DMS53 treated with DMSO at 0.1 percent for 48 hours (cell line): ENCODE measurements around the gene XPOT.

Experiments
- DNase-seq: peaks from one replicate; lab custom pipeline; 2025; ENCODE audit not compliant: unreplicated experiment; lab: John Stamatoyannopoulos, UW

XPOT gene

DNA sequence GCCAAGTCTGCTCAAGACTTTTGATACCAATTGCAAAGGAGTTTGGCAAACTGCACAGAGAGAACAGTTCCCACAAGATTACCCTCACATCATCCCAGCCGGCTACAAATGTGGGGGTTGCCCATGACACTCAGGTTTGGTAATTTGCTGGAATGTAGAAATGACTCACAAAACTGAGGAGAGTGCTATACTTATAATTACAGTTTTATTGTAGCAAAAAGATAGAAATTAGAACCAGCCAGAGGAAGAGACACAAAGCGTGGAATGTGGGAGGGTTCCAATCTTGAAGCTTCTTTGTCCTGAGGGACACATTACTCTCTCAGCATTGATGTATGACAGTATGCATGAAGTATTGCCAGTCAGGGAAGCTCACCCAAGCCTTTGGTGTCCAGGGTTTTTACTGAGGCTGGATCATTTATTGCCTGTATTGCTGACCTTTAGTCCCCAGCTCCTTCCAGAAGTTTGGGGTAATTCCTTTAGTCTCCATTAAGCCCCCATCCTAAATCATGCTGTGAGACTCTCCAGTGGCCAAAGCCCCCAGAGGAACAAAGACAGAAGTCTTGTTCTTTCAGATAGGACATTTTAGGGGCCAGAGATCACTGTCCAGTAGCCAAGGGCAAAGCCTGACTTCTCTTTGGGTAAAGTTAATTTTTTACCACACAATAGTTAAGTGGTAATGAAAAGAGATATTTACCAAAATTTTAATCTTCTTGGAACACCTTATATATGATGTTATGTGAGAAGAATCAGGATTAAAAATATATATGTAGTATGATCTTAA lies 57.6 kb downstream of the XPOT start:
- DNase-seq: no peak

DNA sequence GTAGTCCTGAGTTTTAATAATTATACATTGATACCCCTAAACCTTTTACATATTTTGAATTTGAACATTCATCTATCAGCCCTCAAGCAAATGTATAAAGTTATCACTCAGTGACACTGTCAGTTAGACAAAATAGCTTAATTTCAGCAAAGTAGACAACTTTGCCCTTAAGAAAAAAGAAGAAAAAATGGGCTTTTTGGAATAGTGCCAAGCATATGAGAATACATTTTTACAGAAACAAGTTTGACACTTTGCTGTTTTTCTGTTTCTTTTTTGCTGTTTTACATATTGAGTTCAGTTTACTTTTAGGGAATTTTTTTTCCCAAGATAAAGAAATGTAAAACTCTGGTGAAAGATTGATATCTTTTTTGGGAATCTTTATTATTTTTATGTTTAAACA lies 62.0 kb downstream of the XPOT start:
- DNase-seq: no peak

DNA sequence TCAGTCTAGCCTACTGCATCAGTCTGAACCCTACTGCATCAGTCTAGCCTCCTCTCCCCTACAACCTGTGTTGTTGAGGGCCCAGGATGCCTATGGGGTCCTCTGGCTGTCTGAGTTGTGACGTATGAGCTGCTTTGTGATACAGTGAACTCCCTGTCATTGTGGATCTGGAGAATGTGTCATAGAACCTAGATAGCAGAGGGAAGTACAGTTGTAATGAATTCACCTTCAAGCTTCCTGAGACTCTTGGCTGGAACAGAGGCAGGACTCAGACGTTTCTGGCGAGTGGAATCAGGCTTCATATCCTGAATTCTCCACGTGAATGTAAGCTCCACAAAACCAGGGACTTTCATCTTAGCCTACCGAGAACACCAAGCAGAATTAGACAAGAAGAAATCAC lies 64.8 kb downstream of the XPOT start:
- DNase-seq: no peak

DNA sequence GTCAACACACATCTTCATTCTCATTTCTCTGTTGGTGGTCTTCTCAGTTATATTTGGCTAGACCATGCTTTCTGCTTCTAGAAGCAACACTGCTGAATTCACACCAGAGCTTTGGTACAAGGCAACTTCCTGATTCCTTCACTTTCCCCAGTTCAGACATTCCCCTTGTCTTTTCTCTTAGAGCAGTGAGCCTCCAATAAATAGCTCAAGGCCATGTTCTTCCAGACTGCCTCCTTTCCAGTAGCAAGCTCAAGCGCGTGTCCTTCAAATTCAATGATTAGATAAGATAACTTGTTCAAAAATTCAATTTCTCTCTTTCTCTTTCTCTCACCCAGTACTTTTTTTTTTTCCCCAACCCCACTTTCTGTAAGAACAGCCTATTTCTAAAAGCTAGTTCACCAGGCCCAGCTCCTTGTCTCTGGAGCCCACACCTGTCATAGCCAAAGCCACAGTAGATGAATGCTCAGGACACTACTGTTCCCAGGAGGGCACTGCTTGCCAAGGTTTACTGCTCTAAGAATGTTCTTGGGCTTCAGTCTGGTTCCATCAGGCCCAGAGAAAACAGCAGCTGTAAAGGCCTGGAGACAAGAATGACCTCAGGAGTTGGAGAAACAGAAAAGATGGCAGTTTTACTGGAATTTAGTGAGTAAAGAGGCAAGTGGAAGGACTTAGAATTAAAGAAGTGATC lies 65.4 kb downstream of the XPOT start:
- DNase-seq: no peak

DNA sequence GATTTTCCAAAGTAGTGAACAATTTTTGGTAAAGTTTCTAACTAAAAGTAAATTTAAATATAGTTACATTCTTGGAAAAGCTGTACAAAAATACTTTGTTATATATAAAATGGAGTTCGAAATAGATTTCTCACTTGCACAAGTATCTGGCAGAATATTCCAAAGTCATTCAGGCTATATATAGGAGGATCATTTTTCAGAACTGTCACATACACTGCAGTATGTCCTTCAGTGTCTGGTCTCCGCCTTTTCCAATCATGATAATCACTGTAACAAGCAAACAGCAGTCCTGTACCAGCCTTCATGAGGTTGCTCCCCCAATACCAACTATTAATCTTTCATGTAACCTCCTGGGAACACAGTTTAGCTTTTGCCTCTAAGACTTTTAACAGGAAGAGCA lies 66.3 kb downstream of the XPOT start:
- DNase-seq: no peak

DNA sequence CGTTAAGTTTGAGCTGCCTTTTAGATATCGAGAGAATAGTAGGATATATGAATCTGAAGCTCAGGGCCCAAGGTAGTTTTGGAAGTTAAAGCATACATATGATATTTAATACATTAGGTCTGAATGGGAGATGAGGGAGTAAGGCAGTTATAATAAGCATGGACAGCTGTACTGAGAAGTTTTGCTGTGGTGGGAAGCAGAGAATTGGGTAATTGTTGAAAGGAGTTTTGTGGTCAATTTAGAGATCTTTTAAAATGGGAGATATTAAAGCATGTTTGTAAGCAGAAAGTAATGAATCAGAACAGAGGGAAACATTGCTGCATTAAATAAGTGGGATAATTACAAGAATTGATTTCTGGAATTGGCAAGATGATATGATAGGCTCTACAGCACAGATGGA lies 69.0 kb downstream of the XPOT start:
- no peak for DNase-seq

DNA sequence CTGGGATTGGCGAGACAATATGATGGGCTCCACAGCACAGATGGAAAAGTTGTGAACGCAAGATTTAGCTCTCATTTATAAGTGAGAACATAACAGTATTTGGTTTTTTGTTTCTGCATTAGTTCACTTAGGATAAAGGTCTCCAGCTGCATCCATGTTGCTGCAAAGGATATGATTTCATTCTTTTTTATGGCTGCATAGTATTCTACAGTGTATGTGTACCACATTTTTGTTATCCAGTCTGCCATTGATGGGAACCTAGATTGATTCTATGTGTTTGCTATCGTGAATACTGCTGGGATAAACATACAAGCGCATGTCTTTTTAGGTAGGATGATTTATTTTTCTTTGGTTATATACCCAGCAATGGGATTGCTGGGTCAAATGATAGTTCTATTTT lies 71.3 kb downstream of the XPOT start:
- DNase-seq: no peak

DNA sequence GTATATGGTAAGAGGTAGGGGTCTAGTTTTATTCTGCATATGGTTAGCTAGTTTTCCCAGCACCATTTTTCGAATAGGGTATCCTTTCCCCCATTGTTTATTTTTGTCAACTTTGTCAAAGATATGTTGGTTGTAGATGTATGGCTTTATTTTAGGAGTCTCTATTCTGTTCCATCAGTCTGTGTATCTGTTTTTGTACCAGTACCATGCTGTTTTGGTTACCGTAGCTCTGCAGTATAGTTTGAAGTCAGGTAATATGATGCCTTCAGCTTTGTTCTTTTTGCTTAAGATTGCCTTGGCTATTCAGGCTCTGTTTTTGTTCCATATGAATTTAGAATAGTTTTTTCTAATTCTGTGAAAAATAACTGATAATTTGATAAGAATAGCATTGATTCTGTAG lies 72.7 kb downstream of the XPOT start:
- DNase-seq: no peak

DNA sequence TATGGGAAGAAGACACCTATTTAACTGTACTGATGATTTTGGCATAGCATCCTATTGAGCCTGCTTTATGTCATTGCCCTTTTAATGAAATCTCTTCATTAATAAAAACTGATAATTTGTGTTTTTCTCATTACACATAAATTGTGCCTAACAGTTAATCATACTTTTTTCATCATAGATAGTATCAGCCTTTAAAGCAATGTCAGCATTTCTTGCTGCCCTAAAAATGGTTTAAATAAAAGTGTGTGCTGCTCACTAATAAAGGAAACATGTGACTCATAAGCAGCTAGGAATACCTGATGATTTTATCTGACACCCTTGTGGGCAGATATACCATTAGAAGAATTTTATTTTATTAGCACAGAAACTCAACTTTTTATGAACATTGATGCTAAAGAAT lies 74.5 kb downstream of the XPOT start:
- DNase-seq: no peak

DNA sequence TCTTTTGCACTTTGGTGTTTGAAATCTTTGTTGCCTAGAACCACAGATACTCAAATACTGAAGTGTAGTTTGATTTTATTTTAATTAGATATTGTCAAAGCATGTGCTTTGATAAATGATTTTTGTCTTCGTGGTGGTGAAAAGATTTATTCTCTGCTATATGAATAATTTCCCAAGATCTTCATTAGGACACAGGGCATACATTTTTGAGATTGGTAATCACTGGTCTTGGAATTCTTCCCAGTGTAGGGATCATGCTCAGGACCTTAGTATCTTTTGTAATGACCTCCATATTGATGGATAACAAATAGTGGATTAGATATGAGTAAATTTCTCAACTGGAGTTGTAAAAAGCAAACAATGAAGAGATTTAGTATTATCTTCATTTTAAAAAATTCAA lies 76.0 kb downstream of the XPOT start:
- DNase-seq: no peak

DNA sequence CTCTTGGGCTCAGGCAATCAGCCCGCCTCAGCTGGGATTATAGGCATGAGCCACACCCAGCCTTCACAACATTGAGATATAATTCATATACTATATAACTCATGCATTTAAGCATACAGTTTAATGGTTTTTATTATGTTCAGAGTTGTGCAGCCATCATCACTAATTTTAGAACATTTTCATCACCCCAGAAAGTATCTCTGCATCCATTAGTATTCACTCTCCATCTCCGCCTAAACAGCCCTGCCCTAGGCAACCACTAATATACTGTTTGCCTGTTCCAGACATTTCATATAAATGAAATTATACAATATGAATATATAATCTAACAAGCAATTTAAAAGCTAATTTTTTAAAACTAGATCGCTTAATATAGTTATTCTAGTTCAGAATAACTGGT lies 82.5 kb downstream of the XPOT start:
- DNase-seq: no peak

DNA sequence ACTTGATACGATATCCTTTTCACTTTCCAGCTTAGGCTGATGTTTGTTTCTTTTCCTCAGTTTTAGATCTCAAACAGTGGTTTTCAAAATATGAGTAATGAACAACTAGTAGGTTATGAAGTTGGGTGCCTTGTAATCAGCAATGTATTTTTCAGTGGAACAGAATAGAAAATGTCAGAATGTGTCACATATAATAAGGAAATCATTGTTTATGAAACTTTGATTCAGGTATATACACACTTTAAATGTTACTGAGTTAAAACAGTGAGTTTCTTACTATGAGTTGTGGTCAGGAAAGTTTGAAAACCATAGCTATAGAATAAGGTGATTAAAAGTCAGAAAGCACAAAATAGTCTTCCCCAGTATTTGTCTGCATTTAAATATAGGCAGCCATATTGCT lies 87.5 kb downstream of the XPOT start:
- DNase-seq: no peak

DNA sequence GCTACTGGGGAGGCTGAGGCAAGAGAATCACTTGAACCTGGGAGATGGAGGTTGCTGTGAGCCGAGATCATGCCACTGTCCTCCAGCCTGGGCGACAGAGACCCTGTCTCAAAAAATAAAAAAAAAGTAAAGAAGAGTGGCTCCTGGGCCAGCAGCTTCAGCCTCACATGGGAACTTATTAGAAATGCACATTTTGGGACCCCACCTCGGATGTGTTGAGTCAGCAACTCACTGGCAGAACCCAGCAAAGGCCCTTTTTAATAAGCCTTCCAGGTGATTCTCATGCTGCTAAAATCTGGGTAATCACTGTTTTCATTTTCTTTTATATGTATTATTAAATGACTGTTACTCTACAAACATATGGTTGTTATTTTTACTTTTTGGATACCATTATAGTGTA lies 89.3 kb downstream of the XPOT start:
- DNase-seq: no peak

DNA sequence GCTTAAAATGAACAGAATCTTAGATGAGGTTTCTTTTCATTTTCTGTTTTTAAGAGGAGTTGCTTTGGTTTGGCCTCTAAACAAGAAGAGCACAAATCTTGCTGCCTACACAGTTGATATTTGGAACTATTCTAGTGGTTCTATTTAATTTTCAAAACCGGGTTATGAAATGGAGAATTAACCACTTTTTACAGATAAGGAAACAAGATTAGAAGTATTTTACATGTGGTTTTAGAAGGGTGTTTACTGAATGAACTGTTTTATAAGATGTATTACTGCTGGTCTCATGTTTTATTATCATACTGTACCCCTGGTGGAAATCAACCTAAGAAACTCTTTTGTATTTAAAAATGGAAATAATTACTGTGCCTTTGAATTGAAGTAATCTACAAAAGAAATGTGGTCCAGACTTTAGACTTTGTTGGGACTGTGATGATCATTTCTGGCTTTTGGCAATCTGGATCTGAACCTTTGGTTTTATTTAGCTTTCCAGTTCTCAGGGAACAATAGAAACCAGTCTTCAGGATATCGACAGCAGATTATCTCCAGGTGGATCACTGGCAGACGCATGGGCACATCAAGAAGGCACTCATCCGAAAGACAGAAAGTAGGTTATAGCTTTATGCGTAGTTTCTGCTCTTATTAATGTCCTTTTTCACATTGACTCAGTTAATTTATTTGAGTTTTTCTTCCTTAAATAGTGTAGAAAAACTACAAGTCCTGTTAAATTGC lies 91.0 kb downstream of the XPOT start:
- DNase-seq: no peak

DNA sequence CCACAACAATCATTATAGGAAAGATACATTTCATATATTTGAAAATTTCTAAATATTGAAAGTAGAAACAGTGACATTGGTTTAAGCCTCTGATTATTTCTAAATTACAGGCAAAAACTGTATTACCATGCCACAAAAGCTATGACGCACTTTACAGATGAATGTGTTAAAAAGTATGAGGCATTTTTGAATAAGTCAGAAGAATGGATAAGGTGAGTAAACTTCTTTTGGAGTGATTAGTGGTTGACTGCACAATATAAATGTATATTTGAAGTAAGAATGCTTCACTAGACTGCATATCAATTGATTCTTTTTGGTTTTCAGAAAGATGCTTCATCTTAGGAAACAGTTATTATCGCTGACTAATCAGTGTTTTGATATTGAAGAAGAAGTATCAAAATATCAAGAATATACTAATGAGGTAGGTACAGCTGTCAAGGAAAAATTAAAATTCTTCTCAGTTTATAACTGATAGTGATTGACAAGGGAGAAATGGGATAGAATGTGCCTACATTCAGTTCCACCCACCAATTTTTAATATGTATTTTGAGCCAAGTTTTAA lies 92.7 kb downstream of the XPOT start:
- no peak for DNase-seq

DNA sequence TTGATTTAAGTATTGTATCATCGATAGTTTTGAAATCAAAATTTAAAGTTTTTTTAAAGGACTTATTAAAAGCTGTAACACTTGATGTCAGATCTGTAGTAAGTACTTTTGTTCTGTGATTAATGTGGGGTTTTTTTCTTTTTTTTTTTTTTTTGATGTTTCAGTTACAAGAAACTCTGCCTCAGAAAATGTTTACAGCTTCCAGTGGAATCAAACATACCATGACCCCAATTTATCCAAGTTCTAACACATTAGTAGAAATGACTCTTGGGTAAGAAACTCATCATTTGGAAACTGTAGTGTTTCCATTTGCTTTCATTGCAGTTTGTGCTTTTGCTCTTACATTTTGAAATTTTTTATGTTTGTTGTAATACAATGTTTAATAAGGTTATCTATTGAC lies 93.3 kb downstream of the XPOT start:
- no peak for DNase-seq

DNA sequence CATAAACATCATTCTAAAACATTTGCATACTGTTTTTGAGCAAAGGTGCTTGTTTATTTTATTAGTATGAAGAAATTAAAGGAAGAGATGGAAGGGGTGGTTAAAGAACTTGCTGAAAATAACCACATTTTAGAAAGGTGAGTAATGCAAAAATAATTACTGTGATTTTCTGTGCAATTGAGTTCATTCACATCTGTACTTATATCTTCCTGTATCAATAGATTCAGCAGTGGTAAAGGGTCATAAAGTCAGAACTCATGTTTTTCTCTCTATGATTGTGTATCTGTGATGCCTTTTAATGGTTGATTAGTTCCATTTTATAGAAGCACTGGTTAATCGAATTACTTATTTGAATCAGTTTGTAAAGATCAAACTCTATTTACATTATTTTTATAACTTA lies 93.7 kb downstream of the XPOT start:
- DNase-seq: no peak

DNA sequence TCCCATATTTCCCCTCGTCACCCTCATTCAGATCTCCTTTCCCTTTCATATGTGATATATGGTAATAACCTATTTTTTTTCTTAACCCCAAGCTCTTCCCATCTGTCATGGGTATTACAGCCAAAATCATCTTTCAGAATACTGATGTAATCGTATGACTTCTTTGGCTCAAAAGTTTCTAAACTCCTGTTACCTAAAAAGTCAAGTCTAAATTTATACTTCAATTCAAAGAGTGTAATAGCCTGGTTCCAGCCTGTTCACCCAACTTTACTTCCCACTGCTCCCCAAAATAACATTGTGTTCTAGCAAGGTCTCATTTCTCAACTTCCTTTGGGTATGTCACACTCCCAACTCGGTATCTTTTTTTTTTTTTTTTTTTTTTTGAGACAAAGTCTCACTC lies 96.2 kb downstream of the XPOT start:
- no peak for DNase-seq
